MM.1S (cell line): ENCODE results near the gene GPNMB.

Source experiments
- DNase-seq: peaks from one replicate; pipeline ENCODE4 v3.0.0-alpha.2; 2015
- H2AFZ ChIP-seq: fragments of 300-600 bp; sonication (generic); 2 replicates; pipeline ENCODE4 v1.6.0; 2016; ENCODE audit warnings: antibody characterized with exemption, low read length
- H3F3A ChIP-seq: fragments of 300-600 bp; sonication (generic); 2 replicates; pipeline ENCODE4 v1.6.1; 2016; ENCODE audit warnings: mild to moderate bottlenecking, antibody characterized with exemption, low read length, moderate library complexity, mixed read lengths; ENCODE audit not compliant: insufficient read depth
- H3K27ac ChIP-seq: fragments of 300-600 bp; sonication (generic); 2 replicates; pipeline ENCODE4 v1.5.1; 2016; ENCODE audit warnings: mild to moderate bottlenecking, low read length
- H3K27me3 ChIP-seq: fragments of 300-600 bp; sonication (generic); replicated peaks from 2 replicates; pipeline ENCODE4 v1.6.0; 2016; ENCODE audit warnings: low read length; ENCODE audit not compliant: insufficient read depth
- H3K36me3 ChIP-seq: fragments of 300-600 bp; sonication (generic); replicated peaks from 2 replicates; pipeline ENCODE4 v1.6.1; 2016; ENCODE audit warnings: mild to moderate bottlenecking, low read length, mixed read lengths; ENCODE audit not compliant: insufficient read depth
- H3K4me1 ChIP-seq: fragments of 300-600 bp; sonication (generic); 2 replicates; pipeline ENCODE4 v1.6.1; 2016; ENCODE audit warnings: low read length, mixed read lengths
- H3K4me2 ChIP-seq: fragments of 300-600 bp; sonication (generic); 2 replicates; pipeline ENCODE4 v1.6.0; 2016; ENCODE audit warnings: low read depth, low read length
- H3K4me3 ChIP-seq: fragments of 300-600 bp; sonication (generic); 2 replicates; pipeline ENCODE4 v1.5.1; 2016; ENCODE audit warnings: low read length, mixed read lengths
- H3K79me2 ChIP-seq: fragments of 300-600 bp; sonication (generic); 2 replicates; pipeline ENCODE4 v1.6.1; 2016; ENCODE audit warnings: mixed run types, low read length, mixed read lengths
- H3K9ac ChIP-seq: fragments of 300-600 bp; sonication (generic); 2 replicates; pipeline ENCODE4 v1.6.1; 2016; ENCODE audit warnings: low read length, mixed read lengths
- H3K9me2 ChIP-seq: fragments of 300-600 bp; sonication (generic); replicated peaks from 2 replicates; pipeline ENCODE4 v1.6.1; 2016; ENCODE audit warnings: mild to moderate bottlenecking, low read length, mixed read lengths; ENCODE audit not compliant: insufficient read depth
- H3K9me3 ChIP-seq: fragments of 300-600 bp; sonication (generic); replicated peaks from 2 replicates; pipeline ENCODE4 v1.6.1; 2016; ENCODE audit warnings: mild to moderate bottlenecking, low read length, mixed read lengths; ENCODE audit not compliant: insufficient read depth
- H4K20me1 ChIP-seq: fragments of 300-600 bp; sonication (generic); 2 replicates; pipeline ENCODE4 v1.6.1; 2016; ENCODE audit warnings: mild to moderate bottlenecking, low read length, moderate library complexity, mixed read lengths; ENCODE audit not compliant: insufficient read depth
- EZH2 ChIP-seq: fragments of 300-600 bp; sonication (generic); optimal IDR thresholded peaks from 2 replicates; pipeline ENCODE3; 2017; ENCODE audit warnings: low read depth, mild to moderate bottlenecking, antibody characterized with exemption, low read length, mixed read lengths
- EZH2phosphoT487 ChIP-seq: fragments of 300-600 bp; sonication (generic); IDR thresholded peaks from 2 replicates; pipeline ENCODE4 v1.6.1; 2018; ENCODE audit warnings: antibody characterized with exemption, low read length
- TF ChIP-seq, protein P1 (sequence below): fragments of 300-600 bp; sonication (generic); IDR thresholded peaks from 2 replicates; pipeline ENCODE4 v1.5.1; 2016; ENCODE audit warnings: antibody characterized with exemption, low read length, mixed read lengths

Gene GPNMB

DNA sequence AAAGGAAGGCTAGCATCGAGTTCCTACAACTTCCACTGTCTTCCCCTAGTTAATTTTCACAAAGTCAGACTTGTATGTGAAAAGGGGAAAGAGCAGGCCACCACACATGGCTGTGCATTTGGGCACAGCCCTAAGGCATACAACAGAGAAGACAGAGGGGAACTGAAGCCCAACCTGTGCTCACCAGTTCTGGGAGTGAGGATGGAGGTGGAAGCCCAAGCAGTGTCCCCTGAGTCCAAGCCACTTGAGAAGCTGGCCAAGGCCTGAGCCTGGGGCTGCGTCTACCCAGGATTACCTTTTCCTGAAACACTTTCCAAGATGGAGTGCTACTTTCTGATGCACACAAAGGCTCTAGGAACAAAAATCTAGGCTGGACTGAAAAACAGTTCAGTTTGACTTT is 20.3 kb downstream of the GPNMB start:
- Histone ChIP-seq H3K4me1 (no peaks in the 10 kb centered on the region), H3K4me3 (no peak overlapping the region), H2AFZ (no peak overlapping the region), H3K27me3 (no peaks in the 10 kb centered on the region), H3K9ac (no peak overlapping the region), H3K4me2 (no peak overlapping the region), H3K36me3 (no peaks in the 10 kb centered on the region), H3F3A (no peaks in the 10 kb centered on the region), H3K27ac (no peak overlapping the region), H4K20me1 (no peaks in the 10 kb centered on the region), H3K79me2 (no peaks in the 10 kb centered on the region), H3K9me3 (no peaks in the 10 kb centered on the region), H3K9me2 (no peaks in the 10 kb centered on the region)
- no peak for DNase-seq
- TF ChIP-seq EZH2 (no peak), EZH2phosphoT487 (no peak)
- TF ChIP-seq, protein P1, sequence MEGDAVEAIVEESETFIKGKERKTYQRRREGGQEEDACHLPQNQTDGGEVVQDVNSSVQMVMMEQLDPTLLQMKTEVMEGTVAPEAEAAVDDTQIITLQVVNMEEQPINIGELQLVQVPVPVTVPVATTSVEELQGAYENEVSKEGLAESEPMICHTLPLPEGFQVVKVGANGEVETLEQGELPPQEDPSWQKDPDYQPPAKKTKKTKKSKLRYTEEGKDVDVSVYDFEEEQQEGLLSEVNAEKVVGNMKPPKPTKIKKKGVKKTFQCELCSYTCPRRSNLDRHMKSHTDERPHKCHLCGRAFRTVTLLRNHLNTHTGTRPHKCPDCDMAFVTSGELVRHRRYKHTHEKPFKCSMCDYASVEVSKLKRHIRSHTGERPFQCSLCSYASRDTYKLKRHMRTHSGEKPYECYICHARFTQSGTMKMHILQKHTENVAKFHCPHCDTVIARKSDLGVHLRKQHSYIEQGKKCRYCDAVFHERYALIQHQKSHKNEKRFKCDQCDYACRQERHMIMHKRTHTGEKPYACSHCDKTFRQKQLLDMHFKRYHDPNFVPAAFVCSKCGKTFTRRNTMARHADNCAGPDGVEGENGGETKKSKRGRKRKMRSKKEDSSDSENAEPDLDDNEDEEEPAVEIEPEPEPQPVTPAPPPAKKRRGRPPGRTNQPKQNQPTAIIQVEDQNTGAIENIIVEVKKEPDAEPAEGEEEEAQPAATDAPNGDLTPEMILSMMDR, result no peak

DNA sequence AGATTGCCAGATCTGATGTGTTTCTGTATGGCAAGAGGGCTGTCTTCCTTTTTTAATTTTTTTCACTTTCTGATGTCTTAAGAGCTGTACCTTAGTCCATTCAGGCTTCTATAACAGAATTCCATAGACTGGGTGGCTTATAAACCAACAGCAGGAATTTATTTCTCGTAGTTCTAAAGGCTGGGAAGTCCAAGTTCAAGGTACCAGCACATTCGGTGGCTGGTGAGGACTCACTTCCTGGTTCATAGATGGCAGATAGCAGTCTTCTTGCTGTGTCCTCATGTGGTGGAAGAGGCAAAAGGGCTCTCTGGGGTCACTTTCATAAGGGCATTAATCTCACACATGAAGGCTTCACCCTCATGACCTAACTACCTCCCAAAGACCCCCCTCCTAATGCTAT is 20.8 kb downstream of the GPNMB start:
- H3K4me1 ChIP-seq, result no peaks in the 10 kb centered on the region
- no peaks in the 10 kb centered on the region for H3K79me2 ChIP-seq
- H3K36me3 ChIP-seq, result no peaks in the 10 kb centered on the region
- no peak overlapping the region for H3K4me2 ChIP-seq
- no peaks in the 10 kb centered on the region for H3K9me2 ChIP-seq
- H3K4me3 ChIP-seq, result no peak overlapping the region
- H3K9me3 ChIP-seq, result no peaks in the 10 kb centered on the region
- no peak overlapping the region for H3K27ac ChIP-seq
- H4K20me1 ChIP-seq, result no peaks in the 10 kb centered on the region
- H2AFZ ChIP-seq, result no peak overlapping the region
- no peak for DNase-seq
- H3K27me3 ChIP-seq, result no peaks in the 10 kb centered on the region
- TF ChIP-seq, protein P1, result no peak
- no peak for TF ChIP-seq EZH2
- TF ChIP-seq EZH2phosphoT487, result no peak
- no peaks in the 10 kb centered on the region for H3F3A ChIP-seq
- H3K9ac ChIP-seq, result no peak overlapping the region

DNA sequence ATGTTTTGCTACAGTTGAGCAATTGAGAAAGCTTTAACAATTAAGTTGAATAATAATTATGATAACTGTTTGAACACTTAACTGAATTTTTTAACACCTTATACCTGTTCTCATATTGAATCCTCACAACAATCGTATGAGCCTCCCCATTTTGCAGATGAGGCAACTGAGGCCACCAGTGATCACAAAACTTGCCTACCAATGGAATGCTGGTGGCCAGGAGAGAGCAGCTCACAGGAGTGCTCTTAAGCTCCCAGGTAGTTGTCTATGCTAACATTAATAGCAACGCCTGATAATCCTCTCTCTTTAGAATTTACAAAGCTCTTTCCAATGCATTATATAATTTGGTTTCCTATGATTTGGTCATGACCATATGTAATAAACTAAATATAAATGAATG is 21.6 kb downstream of the GPNMB start:
- Histone ChIP-seq H3K4me2 (no peak overlapping the region), H3K9me2 (no peaks in the 10 kb centered on the region), H3K27ac (no peak overlapping the region), H3K79me2 (no peaks in the 10 kb centered on the region), H4K20me1 (no peaks in the 10 kb centered on the region), H3K36me3 (no peaks in the 10 kb centered on the region), H3F3A (no peaks in the 10 kb centered on the region), H3K9ac (no peak overlapping the region), H3K9me3 (no peaks in the 10 kb centered on the region), H3K4me3 (no peak overlapping the region), H2AFZ (no peak overlapping the region), H3K27me3 (no peaks in the 10 kb centered on the region), H3K4me1 (no peaks in the 10 kb centered on the region)
- DNase-seq, result no peak
- TF ChIP-seq, protein P1, result no peak
- TF ChIP-seq EZH2 (no peak), EZH2phosphoT487 (no peak)
